Breast epithelium (tissue), 4 donors: ENCODE results near the gene TXNRD1. TPM values are rescaled to one million over a fixed set of nuclear protein-coding genes. Genes with fewer than 3 reads are reported as not detected.
"Not testable (repeated sequence)": the region's sequence is repeated elsewhere in the genome, so short reads cannot be mapped to it uniquely, and the experiment has no call there.

ENCODE experiments used
- DNase-seq, 2 donors: peaks; one replicate each; pipeline ENCODE4 v3.0.0-alpha.2; 2019; ENCODE audit warnings: low spot score in 2 of 2
- H3K27ac ChIP-seq, 2 donors: fragments of 200-600 bp; sonication (generic) in 1 of 2; one replicate each; pipeline ENCODE4 v1.5.1; 2016 to 2019; ENCODE audit warnings: mild to moderate bottlenecking in 1 of 2
- H3K27me3 ChIP-seq, 2 donors: fragments of 200-600 bp; sonication (generic) in 1 of 2; one replicate each; pipeline versions ENCODE4 v1.5.1 to v1.6.0; 2017 to 2019; ENCODE audit warnings: control low read depth in 1 of 2, mild to moderate bottlenecking in 1 of 2
- H3K36me3 ChIP-seq: fragments of 200-600 bp; one replicate; pipeline ENCODE4 v1.5.1; 2019
- H3K4me1 ChIP-seq, 2 donors: fragments of 200-600 bp; sonication (generic); one replicate each; pipeline ENCODE4 v1.5.1; 2016 to 2019; ENCODE audit warnings: control low read depth in 1 of 2
- H3K4me3 ChIP-seq, 3 donors: fragments of 200-600 bp; sonication (generic); 1 replicate in 2 of 3; 2 replicates in 1 of 3; pipeline ENCODE4 v1.5.1; 2016 to 2019; ENCODE audit warnings: mild to moderate bottlenecking in 3 of 3, moderate library complexity in 2 of 3
- H3K9me3 ChIP-seq, 2 donors: fragments of 200-600 bp; sonication (generic) in 1 of 2; one replicate each; pipeline ENCODE4 v1.5.1; 2016 to 2019; ENCODE audit warnings: control low read depth in 1 of 2
- CTCF ChIP-seq, 3 donors: fragments of 450-650 bp; IDR thresholded peaks; one replicate each; pipeline ENCODE4 v1.5.1; 2016 to 2017; ENCODE audit warnings: antibody characterized with exemption in 3 of 3, mild to moderate bottlenecking in 3 of 3, moderate library complexity in 3 of 3
- POLR2A ChIP-seq: fragments of 450-650 bp; IDR thresholded peaks from one replicate; pipeline ENCODE4 v1.6.1; 2016; ENCODE audit warnings: antibody characterized with exemption, mild to moderate bottlenecking, moderate library complexity
- POLR2AphosphoS5 ChIP-seq, 3 donors: sonication (generic); formaldehyde crosslinking; IDR thresholded peaks; one replicate each; pipeline ENCODE4 v1.6.1; 2017; ENCODE audit warnings: antibody characterized with exemption in 3 of 3
- intact Hi-C: fragments of 100-400 bp; cut with DNase I; formaldehyde crosslinking; loops from one replicate; pipeline ENCODE4 v1.15.1; 2023; ENCODE audit warnings: low total_unique reads
- total RNA-seq, 3 donors: library from RNA; depleted of rRNA; stranded (reverse); fragments of >200 nt; gene quantifications; one replicate each; pipeline ENCODE4 v1.1.0, GENCODE V29; 2016

Gene TXNRD1
- total RNA-seq, 3 donors from 2014 or later, result 60.2 to 137 (median 103) TPM

- TF ChIP-seq POLR2A, result no peak
- TF ChIP-seq POLR2AphosphoS5 (IDR thresholded peaks at IDR 0.05), result no peak
- no peak for TF ChIP-seq CTCF (IDR thresholded peaks at IDR 0.05)
- no peak overlapping the region for H3K4me3 ChIP-seq
- no peaks in the 10 kb centered on the region for H3K4me1 ChIP-seq
- no peak overlapping the region for H3K27ac ChIP-seq
- no peaks in the 10 kb centered on the region for H3K9me3 ChIP-seq
- H3K27me3 ChIP-seq, result no peaks in the 10 kb centered on the region
- no peak for DNase-seq
- intact Hi-C loops, result no loop called here
- peaks cover 10% of the 10 kb centered on the region for H3K36me3 ChIP-seq
Observed at GRCh38 chr12:104319918-104320626, 104.5 kb downstream of the TXNRD1 start.

GRCh38 chr12:104320627-104321024 is 105.0 kb downstream of the TXNRD1 start:
- Histone ChIP-seq H3K4me3 (no peak overlapping the region), H3K36me3 (peaks cover 10% of the 10 kb centered on the region), H3K4me1 (no peaks in the 10 kb centered on the region), H3K27me3 (no peaks in the 10 kb centered on the region), H3K27ac (no peak overlapping the region), H3K9me3 (no peaks in the 10 kb centered on the region)
- no peak for DNase-seq
- intact Hi-C loops, result no loop called here
- TF ChIP-seq CTCF (IDR thresholded peaks at IDR 0.05), result no peak

- Histone ChIP-seq H3K9me3 (no peaks in the 10 kb centered on the region), H3K4me3 (no peak overlapping the region), H3K36me3 (peaks cover 10% of the 10 kb centered on the region), H3K27me3 (no peaks in the 10 kb centered on the region), H3K27ac (no peak overlapping the region), H3K4me1 (no peaks in the 10 kb centered on the region)
- intact Hi-C loops, result no loop called here
- no peak for DNase-seq
- TF ChIP-seq POLR2A (no peak), CTCF (IDR thresholded peaks at IDR 0.05) (no peak), POLR2AphosphoS5 (IDR thresholded peaks at IDR 0.05) (no peak)
Observed at GRCh38 chr12:104321949-104322348, 106.4 kb downstream of the TXNRD1 start.

GRCh38 chr12:104322533-104322932 is 107.0 kb downstream of the TXNRD1 start:
- H3K27me3 ChIP-seq, H3K27ac ChIP-seq, H3K4me3 ChIP-seq, H3K4me1 ChIP-seq, intact Hi-C loops, DNase-seq, H3K9me3 ChIP-seq: not testable (repeated sequence)
- peaks cover 10% of the 10 kb centered on the region for H3K36me3 ChIP-seq

- intact Hi-C loops, result no loop called here
- no peak overlapping the region for H3K27ac ChIP-seq
- H3K4me1 ChIP-seq, result no peaks in the 10 kb centered on the region
- H3K36me3 ChIP-seq, result peaks cover 10% of the 10 kb centered on the region
- no peaks in the 10 kb centered on the region for H3K27me3 ChIP-seq
- DNase-seq, result no peak
- TF ChIP-seq POLR2AphosphoS5 (IDR thresholded peaks at IDR 0.05) (no peak), POLR2A (no peak), CTCF (IDR thresholded peaks at IDR 0.05) (no peak)
- H3K9me3 ChIP-seq, result no peaks in the 10 kb centered on the region
- H3K4me3 ChIP-seq, result no peak overlapping the region
Observed at GRCh38 chr12:104323899-104324298, 108.3 kb downstream of the TXNRD1 start.

- intact Hi-C loops, H3K27ac ChIP-seq, H3K9me3 ChIP-seq, H3K36me3 ChIP-seq, H3K4me1 ChIP-seq, DNase-seq, H3K27me3 ChIP-seq, H3K4me3 ChIP-seq: not testable (repeated sequence)
Observed at GRCh38 chr12:104328278-104328677, 112.7 kb downstream of the TXNRD1 start.
